Measurements from ENCODE around the gene EPGN. TPM values are rescaled to one million over a fixed set of nuclear protein-coding genes. Genes with fewer than 3 reads are reported as not detected.

Gene EPGN
- total and polyA plus RNA-seq, 2 of the 8 experiments (the other 6 are each of a cell fraction or from before 2014, with no cell fraction given): not detected

DNA sequence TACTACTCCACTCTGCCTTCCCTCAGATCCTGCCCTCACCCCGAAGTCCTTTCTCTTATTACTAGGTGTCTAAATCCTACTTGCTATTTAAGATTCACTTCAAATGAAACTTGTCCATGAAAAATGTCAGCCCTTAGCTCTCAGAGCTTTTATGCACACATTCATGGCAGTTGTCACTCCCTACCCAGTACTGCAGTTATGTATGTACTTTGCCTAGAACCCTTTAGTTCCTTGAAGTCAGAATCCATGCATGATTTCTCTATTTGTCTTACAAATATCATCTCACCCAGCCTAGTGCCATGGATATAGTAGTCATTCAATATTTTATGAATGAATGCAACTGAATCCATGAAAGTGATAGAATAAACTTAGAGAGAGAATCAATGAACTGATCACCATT is 3.3 kb upstream of the EPGN start:
- Histone ChIP-seq H2BK120ac (replicated peaks; ENCODE audit: low read depth, low read length) (no peak overlapping the region), H3K4me3 (ENCODE audit: extremely low read depth in 1 of 4, insufficient read depth in 2 of 4, low read depth in 3 of 4, low read length in 4 of 4) (no peak overlapping the region), H3K27me3 (replicated peaks in 1 of 4; ENCODE audit: control insufficient read depth in 3 of 4, extremely low read depth in 1 of 4, insufficient read depth in 3 of 4, low read length in 3 of 4) (no peaks in the 10 kb centered on the region), H3K79me1 (ENCODE audit: low read depth, low read length) (no peaks in the 10 kb centered on the region), H3K56ac (replicated peaks; ENCODE audit: insufficient read length, low read depth, low read length) (no peak overlapping the region), H3K4me1 (replicated peaks in 1 of 4; ENCODE audit: control insufficient read depth in 3 of 4, insufficient read depth in 4 of 4, low read length in 3 of 4) (no peaks in the 10 kb centered on the region), H2BK20ac (ENCODE audit: low read length) (no peak overlapping the region), H4K91ac (replicated peaks; ENCODE audit: insufficient read length, low read length) (no peak overlapping the region), H2BK12ac (ENCODE audit: low read depth, low read length) (no peak overlapping the region), H3K79me2 (ENCODE audit: control insufficient read depth in 1 of 2, insufficient read depth in 2 of 2, low read length in 2 of 2) (no peaks in the 10 kb centered on the region), H4K5ac (ENCODE audit: insufficient read length, low read depth, low read length) (no peak overlapping the region), H3K36me3 (ENCODE audit: control insufficient read depth in 2 of 4, insufficient read depth in 4 of 4, low read length in 3 of 4) (no peaks in the 10 kb centered on the region), H3K23ac (ENCODE audit: insufficient read length) (no peak overlapping the region), H3K9ac (replicated peaks in 1 of 4; ENCODE audit: extremely low read depth in 1 of 4, low read depth in 3 of 4, low read length in 3 of 4) (no peak overlapping the region), H2BK15ac (ENCODE audit: low read length) (no peak overlapping the region), H2BK5ac (ENCODE audit: low read depth, low read length) (no peak overlapping the region), H4K20me1 (replicated peaks in 1 of 2; ENCODE audit: control insufficient read depth in 1 of 2, insufficient read depth in 2 of 2, low read length in 2 of 2) (no peaks in the 10 kb centered on the region), H3K14ac (ENCODE audit: insufficient read length) (no peak overlapping the region), H2AFZ (ENCODE audit: low read length) (no peak overlapping the region), H3K18ac (ENCODE audit: extremely low read depth, low read length) (no peak overlapping the region), H3K27ac (ENCODE audit: low read depth, low read length) (no peak overlapping the region), H4K8ac (ENCODE audit: extremely low read depth, insufficient read depth, low read length) (no peak overlapping the region), H3K4ac (replicated peaks; ENCODE audit: insufficient read length, low read depth, low read length) (no peak overlapping the region), H3K4me2 (ENCODE audit: insufficient read depth in 1 of 2, low read depth in 2 of 2, low read length in 2 of 2) (no peak overlapping the region), H3K23me2 (ENCODE audit: low read depth, low read length) (no peaks in the 10 kb centered on the region), H2AK5ac (ENCODE audit: low read depth, low read length) (no peak overlapping the region), H3K9me3 (ENCODE audit: insufficient read depth in 2 of 2, low read depth in 1 of 2, low read length in 1 of 2) (no peaks in the 10 kb centered on the region)
- FAIRE-seq (no peak), DNase-seq (ENCODE audit: low read depth in 1 of 2, low spot score in 2 of 2) (no peak)
- POLR2A ChIA-PET (ENCODE audit: partially characterized antibody): no interaction called here
- WGBS, 2 experiments (ENCODE audit: extremely low coverage in 1 of 2, insufficient coverage in 1 of 2, insufficient read length in 1 of 2, insufficient replicate concordance in 2 of 2, low coverage in 1 of 2, low lambda C conversion rate in 2 of 2, missing lambda C conversion rate in 1 of 2): 82% methylated on average over 1 of the region's 1 CpG; no CpG with 5 or more reads in 1 of the 2 experiments
- CTCF ChIA-PET (ENCODE audit: partially characterized antibody): interaction anchor here (1.2 to 4.2 kb wide), 3 partner anchors 15 to 116 kb away, joined by 3 to 18 read pairs (median 18); no protein-coding TSS in a partner anchor
- no peak for TF ChIP-seq YY1 (IDR thresholded peaks at IDR 0.05; ENCODE audit: low read depth, low read length)
- no peak for TF ChIP-seq JUND (IDR thresholded peaks at IDR 0.05; ENCODE audit: low read length)
- TF ChIP-seq KDM4A (IDR thresholded peaks at IDR 0.05; ENCODE audit: low read depth, low read length, severe bottlenecking): no peak
- TF ChIP-seq BRCA1 (IDR thresholded peaks at IDR 0.05; ENCODE audit: low read depth, low read length): no peak
- TF ChIP-seq SIRT6 (IDR thresholded peaks at IDR 0.05; ENCODE audit: low read length): no peak
- no peak for TF ChIP-seq CTBP2 (IDR thresholded peaks at IDR 0.05; ENCODE audit: borderline replicate concordance, insufficient read depth, insufficient read length, low read length)
- TF ChIP-seq GTF2F1 (IDR thresholded peaks at IDR 0.05; ENCODE audit: borderline replicate concordance, low read depth, low read length): no peak
- TF ChIP-seq CHD1 (IDR thresholded peaks at IDR 0.05; ENCODE audit: low read depth, low read length): no peak
- no peak for TF ChIP-seq JUN (IDR thresholded peaks at IDR 0.05; ENCODE audit: low read depth, low read length)
- TF ChIP-seq, protein P1, sequence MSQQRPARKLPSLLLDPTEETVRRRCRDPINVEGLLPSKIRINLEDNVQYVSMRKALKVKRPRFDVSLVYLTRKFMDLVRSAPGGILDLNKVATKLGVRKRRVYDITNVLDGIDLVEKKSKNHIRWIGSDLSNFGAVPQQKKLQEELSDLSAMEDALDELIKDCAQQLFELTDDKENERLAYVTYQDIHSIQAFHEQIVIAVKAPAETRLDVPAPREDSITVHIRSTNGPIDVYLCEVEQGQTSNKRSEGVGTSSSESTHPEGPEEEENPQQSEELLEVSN (IDR thresholded peaks at IDR 0.05): no peak
- no peak for TF ChIP-seq TAF1 (IDR thresholded peaks at IDR 0.05; ENCODE audit: low read depth, low read length)
- no peak for TF ChIP-seq ASH2L (IDR thresholded peaks at IDR 0.05; ENCODE audit: low read length)

All from H1 (cell line).